Measurements from ENCODE around the gene ATP8B2. TPM values are rescaled to one million over a fixed set of nuclear protein-coding genes. Genes with fewer than 3 reads are reported as not detected.
"Not testable (repeated sequence)": the region's sequence is repeated elsewhere in the genome, so short reads cannot be mapped to it uniquely, and the experiment has no call there.

ATP8B2 gene
- polyA plus RNA-seq, 1 donor (not counting 4 experiments of a cell fraction or from before 2014, with no cell fraction given) = 12.5 TPM

- TF ChIP-seq EZH2 (IDR thresholded peaks at IDR 0.05; ENCODE audit: low read length) = no peak
- no peak for TF ChIP-seq CTCF (optimal IDR thresholded peaks at IDR 0.05 in 1 of 3, IDR thresholded peaks at IDR 0.05 in 1 of 3, conservative IDR thresholded peaks at IDR 0.05 in 1 of 3; ENCODE audit: extremely low read depth in 1 of 3, insufficient read depth in 2 of 3, low read length in 3 of 3)
- DNase-seq (ENCODE audit: low read depth, low spot score) = no peak
- dilution Hi-C loops (cut with MboI; ENCODE audit: extremely low pct_ligation_motif_present, low sequenced_read_pairs) = no loop called here
- Histone ChIP-seq H3K36me3 (ENCODE audit: control insufficient read depth in 2 of 2, extremely low read depth in 1 of 2, insufficient read depth in 2 of 2, low read length in 2 of 2) (no peaks in the 10 kb centered on the region), H2AFZ (ENCODE audit: control insufficient read depth, low read length) (no peak overlapping the region), H3K4me2 (ENCODE audit: control insufficient read depth, extremely low read depth, insufficient read depth, low read depth, low read length) (no peak overlapping the region), H3K27ac (ENCODE audit: control insufficient read depth, insufficient read depth, low read length) (no peak overlapping the region), H4K20me1 (ENCODE audit: control insufficient read depth, extremely low read depth, insufficient read depth, low read length) (no peaks in the 10 kb centered on the region), H3K79me2 (ENCODE audit: control insufficient read depth, insufficient read depth, low read length) (no peaks in the 10 kb centered on the region), H3K9me1 (ENCODE audit: control insufficient read depth, extremely low read depth, insufficient read depth, low read length) (no peaks in the 10 kb centered on the region), H3K9ac (ENCODE audit: control insufficient read depth, extremely low read depth, insufficient read depth, low read length) (no peak overlapping the region), H3K4me1 (ENCODE audit: control insufficient read depth, extremely low read depth, insufficient read depth, low read length) (no peaks in the 10 kb centered on the region), H3K27me3 (ENCODE audit: control insufficient read depth, extremely low read depth, insufficient read depth, low read length) (no peaks in the 10 kb centered on the region), H3K9me3 (ENCODE audit: control insufficient read depth, low read depth, low read length) (no peaks in the 10 kb centered on the region), H3K4me3 (ENCODE audit: control insufficient read depth in 2 of 3, extremely low read depth in 1 of 3, insufficient read depth in 2 of 3, low read depth in 1 of 3, low read length in 3 of 3) (no peak overlapping the region)
- FAIRE-seq = no peak
These were observed 20.5 kb upstream of the ATP8B2 start for GRCh38 chr1:154304664-154305337.

DNA sequence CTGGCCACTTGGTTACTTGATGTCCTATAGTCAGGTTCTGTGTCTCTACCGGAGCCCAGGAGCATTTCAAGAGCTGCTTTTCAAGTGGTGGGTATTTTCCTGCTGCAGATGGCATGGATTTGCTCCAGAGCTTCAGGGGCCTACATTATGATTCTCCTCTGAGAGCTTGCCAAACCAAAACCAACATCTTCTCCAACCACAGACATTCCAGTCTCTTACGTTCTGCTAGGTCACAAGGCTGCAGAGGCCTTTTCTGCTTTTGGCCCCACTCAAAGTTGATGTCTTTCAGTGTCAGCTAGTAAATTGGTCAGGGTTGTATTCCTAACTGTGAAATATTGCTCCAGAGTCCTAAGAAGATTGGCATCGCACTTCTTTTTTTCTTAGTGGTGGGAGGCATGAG is 19.2 kb upstream of the ATP8B2 start:
- Histone ChIP-seq H2AFZ (ENCODE audit: control insufficient read depth, low read length) (no peak overlapping the region), H4K20me1 (ENCODE audit: control insufficient read depth, extremely low read depth, insufficient read depth, low read length) (no peaks in the 10 kb centered on the region), H3K36me3 (ENCODE audit: control insufficient read depth in 2 of 2, extremely low read depth in 1 of 2, insufficient read depth in 2 of 2, low read length in 2 of 2) (no peaks in the 10 kb centered on the region), H3K9me1 (ENCODE audit: control insufficient read depth, extremely low read depth, insufficient read depth, low read length) (no peaks in the 10 kb centered on the region), H3K4me2 (ENCODE audit: control insufficient read depth, extremely low read depth, insufficient read depth, low read depth, low read length) (no peak overlapping the region), H3K9me3 (ENCODE audit: control insufficient read depth, low read depth, low read length) (no peaks in the 10 kb centered on the region), H3K27ac (ENCODE audit: control insufficient read depth, insufficient read depth, low read length) (no peak overlapping the region), H3K4me3 (ENCODE audit: control insufficient read depth in 2 of 3, extremely low read depth in 1 of 3, insufficient read depth in 2 of 3, low read depth in 1 of 3, low read length in 3 of 3) (no peak overlapping the region), H3K27me3 (ENCODE audit: control insufficient read depth, extremely low read depth, insufficient read depth, low read length) (no peaks in the 10 kb centered on the region), H3K9ac (ENCODE audit: control insufficient read depth, extremely low read depth, insufficient read depth, low read length) (no peak overlapping the region), H3K4me1 (ENCODE audit: control insufficient read depth, extremely low read depth, insufficient read depth, low read length) (no peaks in the 10 kb centered on the region), H3K79me2 (ENCODE audit: control insufficient read depth, insufficient read depth, low read length) (no peaks in the 10 kb centered on the region)
- dilution Hi-C loops (cut with MboI; ENCODE audit: extremely low pct_ligation_motif_present, low sequenced_read_pairs) = no loop called here
- TF ChIP-seq CTCF (optimal IDR thresholded peaks at IDR 0.05 in 1 of 3, IDR thresholded peaks at IDR 0.05 in 1 of 3, conservative IDR thresholded peaks at IDR 0.05 in 1 of 3; ENCODE audit: extremely low read depth in 1 of 3, insufficient read depth in 2 of 3, low read length in 3 of 3) = no peak
- TF ChIP-seq EZH2 (IDR thresholded peaks at IDR 0.05; ENCODE audit: low read length) = no peak
- DNase-seq (ENCODE audit: low read depth, low spot score) (no peak), FAIRE-seq (no peak)

DNA sequence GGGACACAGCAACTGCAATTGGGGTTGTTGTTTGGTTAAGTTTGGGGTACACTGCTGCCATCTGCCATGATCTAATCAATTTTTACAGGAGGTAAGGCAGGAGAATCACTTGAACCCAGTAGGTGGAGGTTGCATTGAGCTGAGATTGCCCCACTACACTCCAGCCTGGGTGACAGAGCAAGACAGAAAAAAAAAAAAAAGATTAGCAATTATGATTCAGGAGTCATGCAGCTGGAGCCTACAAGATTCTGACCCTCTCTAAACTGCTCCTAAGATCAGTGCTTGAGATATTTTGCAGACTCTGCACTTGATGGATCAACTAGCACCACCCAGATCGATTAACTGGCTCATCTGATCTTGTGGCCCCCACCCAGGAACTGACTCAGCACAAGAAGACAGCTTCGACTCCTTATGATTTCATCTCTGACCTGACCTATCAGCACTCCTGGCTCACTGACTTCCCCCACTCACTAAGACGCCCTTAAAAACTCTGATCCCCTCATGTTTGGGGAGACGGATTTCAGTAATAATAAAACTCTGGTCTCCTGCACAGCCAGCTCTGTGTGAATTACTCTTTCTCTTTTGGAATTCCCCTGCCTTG is 17.6 kb upstream of the ATP8B2 start:
- DNase-seq (ENCODE audit: low read depth, low spot score); H3K4me3 ChIP-seq (ENCODE audit: control insufficient read depth in 2 of 3, extremely low read depth in 1 of 3, insufficient read depth in 2 of 3, low read depth in 1 of 3, low read length in 3 of 3); H3K4me2 ChIP-seq (ENCODE audit: control insufficient read depth, extremely low read depth, insufficient read depth, low read depth, low read length); H3K79me2 ChIP-seq (ENCODE audit: control insufficient read depth, insufficient read depth, low read length); H3K4me1 ChIP-seq (ENCODE audit: control insufficient read depth, extremely low read depth, insufficient read depth, low read length); H3K27ac ChIP-seq (ENCODE audit: control insufficient read depth, insufficient read depth, low read length); H3K36me3 ChIP-seq (ENCODE audit: control insufficient read depth in 2 of 2, extremely low read depth in 1 of 2, insufficient read depth in 2 of 2, low read length in 2 of 2); dilution Hi-C loops (cut with MboI; ENCODE audit: extremely low pct_ligation_motif_present, low sequenced_read_pairs); H4K20me1 ChIP-seq (ENCODE audit: control insufficient read depth, extremely low read depth, insufficient read depth, low read length); H3K9me1 ChIP-seq (ENCODE audit: control insufficient read depth, extremely low read depth, insufficient read depth, low read length); H3K9me3 ChIP-seq (ENCODE audit: control insufficient read depth, low read depth, low read length); H2AFZ ChIP-seq (ENCODE audit: control insufficient read depth, low read length); FAIRE-seq; H3K27me3 ChIP-seq (ENCODE audit: control insufficient read depth, extremely low read depth, insufficient read depth, low read length); H3K9ac ChIP-seq (ENCODE audit: control insufficient read depth, extremely low read depth, insufficient read depth, low read length): not testable (repeated sequence)

DNA sequence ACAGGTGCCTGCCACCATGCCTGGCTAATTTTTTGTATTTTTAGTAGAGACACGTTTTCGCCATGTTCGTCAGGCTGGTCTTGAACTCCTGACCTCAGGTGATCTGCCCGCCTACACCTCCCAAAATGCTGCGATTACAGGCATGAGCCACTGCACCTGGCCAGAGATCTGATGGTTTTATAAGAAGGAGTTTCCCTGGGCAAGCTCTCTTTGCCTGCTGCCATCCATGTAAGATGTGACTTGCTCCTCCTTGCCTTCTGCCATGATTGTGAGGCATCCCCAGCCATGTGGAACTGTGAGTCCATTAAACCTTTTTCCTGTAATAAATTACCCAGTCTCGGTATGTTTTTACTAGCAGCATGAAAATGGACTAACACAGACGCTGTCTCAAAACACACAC is 16.2 kb upstream of the ATP8B2 start:
- H3K27ac ChIP-seq (ENCODE audit: control insufficient read depth, insufficient read depth, low read length); H3K79me2 ChIP-seq (ENCODE audit: control insufficient read depth, insufficient read depth, low read length); H3K4me2 ChIP-seq (ENCODE audit: control insufficient read depth, extremely low read depth, insufficient read depth, low read depth, low read length); H4K20me1 ChIP-seq (ENCODE audit: control insufficient read depth, extremely low read depth, insufficient read depth, low read length); DNase-seq (ENCODE audit: low read depth, low spot score); H3K27me3 ChIP-seq (ENCODE audit: control insufficient read depth, extremely low read depth, insufficient read depth, low read length); H2AFZ ChIP-seq (ENCODE audit: control insufficient read depth, low read length); H3K36me3 ChIP-seq (ENCODE audit: control insufficient read depth in 2 of 2, extremely low read depth in 1 of 2, insufficient read depth in 2 of 2, low read length in 2 of 2); H3K4me1 ChIP-seq (ENCODE audit: control insufficient read depth, extremely low read depth, insufficient read depth, low read length); H3K9me1 ChIP-seq (ENCODE audit: control insufficient read depth, extremely low read depth, insufficient read depth, low read length); dilution Hi-C loops (cut with MboI; ENCODE audit: extremely low pct_ligation_motif_present, low sequenced_read_pairs); H3K4me3 ChIP-seq (ENCODE audit: control insufficient read depth in 2 of 3, extremely low read depth in 1 of 3, insufficient read depth in 2 of 3, low read depth in 1 of 3, low read length in 3 of 3); H3K9me3 ChIP-seq (ENCODE audit: control insufficient read depth, low read depth, low read length); H3K9ac ChIP-seq (ENCODE audit: control insufficient read depth, extremely low read depth, insufficient read depth, low read length); FAIRE-seq: not testable (repeated sequence)
